HG03575 (cell line): Measurements from ENCODE around the gene ZNF157.
"Not testable (repeated sequence)": the region's sequence is repeated elsewhere in the genome, so short reads cannot be mapped to it uniquely, and the experiment has no call there.

Source experiments
- ATAC-seq: cut with Tn5 transposase; IDR thresholded peaks from one replicate; pipeline ENCODE4 v1.9.1; 2021; ENCODE audit not compliant: unreplicated experiment, insufficient number of reproducible peaks, low FRiP score; ENCODE audit errors: extremely low read depth

The ZNF157 gene

GRCh38 chrX:47370278-47370677 lies at the start of gene ZNF157:
ZNF157 (plus strand) TSS chrX:47370578; CDS start chrX:47370669, 91 bp downstream.
- no peak for ATAC-seq

GRCh38 chrX:47321386-47321785 lies 49.0 kb upstream of the ZNF157 start:
- ATAC-seq = no peak

- ATAC-seq = no peak
These were observed 48.5 kb upstream of the ZNF157 start for GRCh38 chrX:47321823-47322371.

DNA sequence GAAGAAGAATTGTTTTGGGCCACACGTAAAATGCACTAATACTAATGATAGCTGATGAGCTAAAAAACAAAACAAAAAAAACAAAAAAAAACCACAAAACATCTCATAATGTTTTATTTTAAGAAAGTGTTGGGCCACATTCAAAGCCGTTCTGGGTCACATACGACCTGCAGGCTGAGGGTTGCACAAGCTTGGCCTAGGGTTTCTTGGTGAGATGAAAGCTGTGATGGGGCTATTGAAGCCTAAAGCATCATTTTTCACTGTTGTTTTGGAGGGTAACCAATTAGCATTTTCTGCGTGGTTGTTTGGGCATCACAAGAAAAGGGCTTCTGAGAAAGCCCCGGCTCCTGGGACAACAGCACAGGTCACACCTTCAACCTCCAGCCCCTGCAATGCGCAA lies 42.5 kb upstream of the ZNF157 start:
- ATAC-seq = no peak

GRCh38 chrX:47332729-47333128 lies 37.6 kb upstream of the ZNF157 start:
- not testable (repeated sequence) for ATAC-seq

GRCh38 chrX:47351706-47352105 lies 18.7 kb upstream of the ZNF157 start:
- ATAC-seq = no peak

GRCh38 chrX:47358387-47359065 lies 11.9 kb upstream of the ZNF157 start:
- ATAC-seq = no peak

- no peak for ATAC-seq
These were observed 9.8 kb upstream of the ZNF157 start for GRCh38 chrX:47360423-47361179.

DNA sequence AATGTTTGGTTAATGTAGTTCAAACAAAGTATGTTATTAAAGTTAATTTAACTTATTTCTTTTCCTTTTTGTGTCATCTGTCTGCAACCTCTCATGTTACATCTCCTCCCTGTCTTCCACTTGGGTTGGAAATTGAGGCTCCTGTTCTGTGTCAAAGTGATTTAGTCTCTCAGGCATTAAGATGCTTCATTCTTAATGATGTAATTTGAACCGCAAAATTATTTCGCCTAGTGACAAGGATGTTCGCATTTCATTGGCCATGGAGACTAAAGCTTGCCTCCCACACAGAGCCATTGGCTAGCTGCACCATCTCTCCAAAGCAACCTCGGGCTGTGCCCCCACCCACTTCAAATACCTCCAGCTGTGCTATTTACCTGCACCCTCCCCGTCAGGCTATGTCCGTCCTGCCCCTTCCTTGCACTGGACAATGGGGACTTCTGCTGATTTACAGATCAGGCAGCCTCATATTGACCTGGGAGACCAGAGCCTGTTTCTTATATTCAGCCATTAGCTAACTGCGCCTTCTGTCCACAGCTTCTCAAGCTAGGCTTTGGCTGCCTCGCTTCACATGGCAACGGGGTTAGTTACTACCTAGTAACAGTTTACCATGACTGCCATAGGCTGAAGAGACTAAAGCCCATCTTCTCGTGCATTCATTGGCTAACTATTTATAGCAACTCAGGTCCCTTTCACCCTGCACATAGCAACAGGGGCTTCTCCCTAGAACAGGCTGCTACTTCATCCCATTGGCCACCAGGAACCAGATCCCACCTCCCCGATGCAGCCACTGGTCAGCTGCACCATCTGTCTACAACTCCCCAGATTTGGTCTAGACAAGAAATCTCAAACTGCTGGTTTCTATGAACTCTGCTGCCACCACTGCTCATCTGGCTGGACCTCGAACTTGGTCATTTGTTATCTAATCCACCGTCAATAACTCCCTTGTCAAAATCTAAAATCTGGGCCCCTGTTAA lies 8.6 kb upstream of the ZNF157 start:
- ATAC-seq = peak; percentile 80

GRCh38 chrX:47366041-47366722 lies 4.2 kb upstream of the ZNF157 start:
- no peak for ATAC-seq

DNA sequence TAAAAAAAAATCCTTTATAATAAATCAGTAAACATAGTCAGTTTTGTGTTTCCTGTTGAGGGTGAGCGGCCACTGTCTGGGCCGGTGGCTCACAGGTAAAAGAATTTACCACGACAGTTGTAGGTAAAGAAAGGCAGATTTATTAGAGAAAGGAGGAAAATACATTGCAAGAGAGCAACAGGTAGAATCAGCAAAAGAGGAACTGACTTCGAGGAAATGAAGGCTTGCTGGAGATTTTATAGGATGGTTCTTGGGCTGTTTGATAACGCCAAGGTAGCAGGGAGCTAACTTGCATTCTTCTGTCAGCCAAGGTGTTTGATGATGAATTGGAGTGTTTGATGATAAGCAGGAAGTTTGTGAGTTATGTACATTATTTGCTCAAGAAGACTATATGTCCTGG lies 2.8 kb downstream of the ZNF157 start:
- ATAC-seq = no peak

DNA sequence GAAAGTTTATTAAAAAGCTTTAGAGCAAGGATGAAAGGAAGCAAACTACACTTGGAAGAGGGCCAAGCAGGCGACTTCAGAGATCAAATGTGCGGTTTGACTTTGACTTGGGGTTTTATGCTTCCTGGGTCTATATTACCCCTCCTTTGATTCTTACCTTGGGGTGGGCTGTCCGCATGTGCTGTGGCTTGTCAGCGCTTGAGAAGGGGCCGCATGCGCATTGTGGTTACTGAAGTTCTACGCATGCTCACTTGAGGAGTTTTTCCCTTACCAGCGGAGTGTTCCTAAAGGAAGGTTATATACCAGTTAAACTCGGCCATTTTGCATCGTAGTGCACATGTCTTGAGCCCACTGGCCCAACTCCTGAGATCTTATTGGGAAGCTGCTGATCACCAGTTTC lies 9.9 kb downstream of the ZNF157 start:
- ATAC-seq = no peak

GRCh38 chrX:47380837-47381236 lies 10.5 kb downstream of the ZNF157 start:
- not testable (repeated sequence) for ATAC-seq

GRCh38 chrX:47384502-47384901 lies 14.1 kb downstream of the ZNF157 start:
- no peak for ATAC-seq

- no peak for ATAC-seq
These were observed 20.4 kb downstream of the ZNF157 start for GRCh38 chrX:47390780-47391179.

DNA sequence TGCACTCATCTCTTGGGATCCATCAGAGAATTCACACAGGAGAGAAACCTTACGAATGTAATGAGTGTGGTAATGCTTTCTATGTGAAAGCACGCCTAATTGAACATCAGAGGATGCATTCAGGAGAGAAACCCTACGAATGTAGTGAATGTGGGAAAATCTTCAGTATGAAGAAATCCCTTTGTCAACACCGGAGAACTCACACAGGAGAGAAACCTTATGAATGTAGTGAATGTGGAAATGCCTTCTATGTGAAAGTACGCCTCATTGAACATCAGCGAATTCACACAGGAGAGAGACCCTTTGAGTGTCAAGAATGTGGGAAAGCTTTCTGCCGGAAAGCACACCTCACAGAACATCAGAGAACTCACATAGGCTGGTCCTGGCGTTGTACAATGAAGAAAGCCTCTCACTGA lies 42.8 kb downstream of the ZNF157 start:
- ATAC-seq = no peak

GRCh38 chrX:47420265-47420664 lies 49.9 kb downstream of the ZNF157 start:
- no peak for ATAC-seq

GRCh38 chrX:47420962-47421361 lies 50.6 kb downstream of the ZNF157 start:
- ATAC-seq = no peak

GRCh38 chrX:47422444-47422843 lies 52.1 kb downstream of the ZNF157 start:
- ATAC-seq = no peak
